Tibial nerve (tissue), 4 donors: Measurements from ENCODE around the gene F10.

Source experiments
- CTCF ChIP-seq, 5 experiments: fragments of 200-600 bp in 3 of 5; fragments of 450-650 bp in 2 of 5; sonication (generic) in 3 of 5; IDR thresholded peaks; one replicate each; pipeline ENCODE4 v1.5.1; 2016 to 2019; ENCODE audit warnings: antibody characterized with exemption in 5 of 5, mild to moderate bottlenecking in 3 of 5, moderate library complexity in 2 of 5
- EP300 ChIP-seq, 2 donors: sonication (generic); formaldehyde crosslinking; IDR thresholded peaks; one replicate each; pipeline ENCODE4 v1.6.1; 2017; ENCODE audit warnings: antibody characterized with exemption in 2 of 2, mild to moderate bottlenecking in 1 of 2
- POLR2A ChIP-seq, 2 donors: fragments of 450-650 bp; IDR thresholded peaks; one replicate each; pipeline ENCODE4 v1.6.1; 2017; ENCODE audit warnings: antibody characterized with exemption in 2 of 2, mild to moderate bottlenecking in 2 of 2, moderate library complexity in 2 of 2

GRCh38 chr13:113105921-113106452 is 16.6 kb upstream of the F10 start:
- TF ChIP-seq CTCF (IDR thresholded peaks at IDR 0.05) (no peak), POLR2A (IDR thresholded peaks at IDR 0.05) (no peak), EP300 (IDR thresholded peaks at IDR 0.05) (no peak)
